ENCODE measurements around the gene FCRL5.

DNA sequence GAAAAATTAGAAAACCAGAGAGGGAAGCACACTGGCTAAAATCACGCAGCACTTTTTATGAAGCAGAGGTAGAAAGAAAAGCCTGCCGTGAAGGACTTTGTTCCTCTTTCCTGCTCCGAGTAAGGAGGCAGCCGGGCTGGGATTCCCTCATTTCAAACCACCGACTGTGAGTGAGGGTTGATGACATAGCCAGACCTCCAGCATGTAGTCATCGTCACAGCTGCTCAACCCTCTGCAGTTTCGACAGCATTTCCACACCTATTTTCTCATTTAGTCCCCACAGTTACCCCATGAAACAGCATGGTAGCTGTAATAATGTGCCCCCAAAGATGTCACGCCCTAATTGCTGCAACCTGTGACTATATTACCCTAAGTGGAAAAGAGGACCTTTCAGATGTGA, 35.3 kb downstream of the FCRL5 start:
- TF ChIP-seq, protein P1, sequence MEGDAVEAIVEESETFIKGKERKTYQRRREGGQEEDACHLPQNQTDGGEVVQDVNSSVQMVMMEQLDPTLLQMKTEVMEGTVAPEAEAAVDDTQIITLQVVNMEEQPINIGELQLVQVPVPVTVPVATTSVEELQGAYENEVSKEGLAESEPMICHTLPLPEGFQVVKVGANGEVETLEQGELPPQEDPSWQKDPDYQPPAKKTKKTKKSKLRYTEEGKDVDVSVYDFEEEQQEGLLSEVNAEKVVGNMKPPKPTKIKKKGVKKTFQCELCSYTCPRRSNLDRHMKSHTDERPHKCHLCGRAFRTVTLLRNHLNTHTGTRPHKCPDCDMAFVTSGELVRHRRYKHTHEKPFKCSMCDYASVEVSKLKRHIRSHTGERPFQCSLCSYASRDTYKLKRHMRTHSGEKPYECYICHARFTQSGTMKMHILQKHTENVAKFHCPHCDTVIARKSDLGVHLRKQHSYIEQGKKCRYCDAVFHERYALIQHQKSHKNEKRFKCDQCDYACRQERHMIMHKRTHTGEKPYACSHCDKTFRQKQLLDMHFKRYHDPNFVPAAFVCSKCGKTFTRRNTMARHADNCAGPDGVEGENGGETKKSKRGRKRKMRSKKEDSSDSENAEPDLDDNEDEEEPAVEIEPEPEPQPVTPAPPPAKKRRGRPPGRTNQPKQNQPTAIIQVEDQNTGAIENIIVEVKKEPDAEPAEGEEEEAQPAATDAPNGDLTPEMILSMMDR (IDR thresholded peaks at IDR 0.05): no peak
- TF ChIP-seq EP300 (IDR thresholded peaks at IDR 0.05): no peak
- TF ChIP-seq POLR2A (IDR thresholded peaks at IDR 0.05): no peak
